Measurements from ENCODE around the gene BNIP3.

Gene BNIP3

DNA sequence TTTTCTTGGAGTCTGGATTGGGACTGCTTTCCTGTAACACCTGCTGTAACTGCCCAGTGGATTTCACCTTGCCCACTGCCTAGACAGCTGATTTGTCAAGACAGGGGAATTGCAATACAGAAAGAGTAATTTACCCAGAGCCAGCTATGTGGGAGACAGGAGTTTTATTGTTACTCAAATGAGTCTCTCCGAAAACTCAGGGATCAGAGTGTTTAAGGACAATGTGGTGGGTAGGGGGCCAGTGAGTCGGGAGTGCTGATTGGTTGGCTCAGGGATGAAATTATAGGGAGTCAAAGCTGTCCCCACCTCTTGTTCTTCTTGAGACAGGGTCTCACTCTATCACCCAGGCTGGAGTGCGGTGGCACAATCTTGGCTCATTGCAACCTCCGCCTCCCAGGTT is 25.2 kb upstream of the BNIP3 start:
- Histone ChIP-seq H3K27me3 (ENCODE audit: insufficient read depth, low read depth, severe bottlenecking) (no peaks in the 10 kb centered on the region), H3K9me3 (ENCODE audit: severe bottlenecking) (no peaks in the 10 kb centered on the region), H3K27ac (no peak overlapping the region), H3K4me3 (ENCODE audit: low read depth, low read length) (no peak overlapping the region), H3K36me3 (no peaks in the 10 kb centered on the region)
- DNase-seq: no peak
- TF ChIP-seq, protein P1, sequence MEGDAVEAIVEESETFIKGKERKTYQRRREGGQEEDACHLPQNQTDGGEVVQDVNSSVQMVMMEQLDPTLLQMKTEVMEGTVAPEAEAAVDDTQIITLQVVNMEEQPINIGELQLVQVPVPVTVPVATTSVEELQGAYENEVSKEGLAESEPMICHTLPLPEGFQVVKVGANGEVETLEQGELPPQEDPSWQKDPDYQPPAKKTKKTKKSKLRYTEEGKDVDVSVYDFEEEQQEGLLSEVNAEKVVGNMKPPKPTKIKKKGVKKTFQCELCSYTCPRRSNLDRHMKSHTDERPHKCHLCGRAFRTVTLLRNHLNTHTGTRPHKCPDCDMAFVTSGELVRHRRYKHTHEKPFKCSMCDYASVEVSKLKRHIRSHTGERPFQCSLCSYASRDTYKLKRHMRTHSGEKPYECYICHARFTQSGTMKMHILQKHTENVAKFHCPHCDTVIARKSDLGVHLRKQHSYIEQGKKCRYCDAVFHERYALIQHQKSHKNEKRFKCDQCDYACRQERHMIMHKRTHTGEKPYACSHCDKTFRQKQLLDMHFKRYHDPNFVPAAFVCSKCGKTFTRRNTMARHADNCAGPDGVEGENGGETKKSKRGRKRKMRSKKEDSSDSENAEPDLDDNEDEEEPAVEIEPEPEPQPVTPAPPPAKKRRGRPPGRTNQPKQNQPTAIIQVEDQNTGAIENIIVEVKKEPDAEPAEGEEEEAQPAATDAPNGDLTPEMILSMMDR (IDR thresholded peaks at IDR 0.05; ENCODE audit: low read depth, low read length): no peak

DNA sequence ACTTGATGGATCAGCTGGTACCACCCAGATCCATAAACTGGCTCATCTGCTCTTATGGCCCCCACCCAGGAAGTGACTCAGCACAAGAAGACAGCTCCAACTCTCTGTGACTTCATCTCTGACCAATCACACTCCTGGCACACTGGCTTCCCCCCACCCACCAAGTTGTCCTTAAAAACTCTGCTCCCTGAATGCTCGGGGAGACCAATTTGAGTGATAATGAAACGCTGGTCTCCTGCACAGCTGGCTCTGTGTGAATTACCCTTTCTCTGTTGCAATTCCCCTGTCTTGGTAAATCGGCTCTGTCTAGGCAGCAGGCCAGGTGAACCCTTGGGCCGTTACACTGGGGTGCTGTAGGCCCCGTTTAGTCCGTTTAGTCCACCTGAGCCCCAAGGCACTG is 23.4 kb upstream of the BNIP3 start:
- TF ChIP-seq, protein P1 (IDR thresholded peaks at IDR 0.05; ENCODE audit: low read depth, low read length): no peak
- no peak overlapping the region for H3K27ac ChIP-seq
- no peak overlapping the region for H3K4me3 ChIP-seq (ENCODE audit: low read depth, low read length)
- no peaks in the 10 kb centered on the region for H3K9me3 ChIP-seq (ENCODE audit: severe bottlenecking)
- DNase-seq: no peak
- H3K27me3 ChIP-seq (ENCODE audit: insufficient read depth, low read depth, severe bottlenecking): no peaks in the 10 kb centered on the region
- no peaks in the 10 kb centered on the region for H3K36me3 ChIP-seq

DNA sequence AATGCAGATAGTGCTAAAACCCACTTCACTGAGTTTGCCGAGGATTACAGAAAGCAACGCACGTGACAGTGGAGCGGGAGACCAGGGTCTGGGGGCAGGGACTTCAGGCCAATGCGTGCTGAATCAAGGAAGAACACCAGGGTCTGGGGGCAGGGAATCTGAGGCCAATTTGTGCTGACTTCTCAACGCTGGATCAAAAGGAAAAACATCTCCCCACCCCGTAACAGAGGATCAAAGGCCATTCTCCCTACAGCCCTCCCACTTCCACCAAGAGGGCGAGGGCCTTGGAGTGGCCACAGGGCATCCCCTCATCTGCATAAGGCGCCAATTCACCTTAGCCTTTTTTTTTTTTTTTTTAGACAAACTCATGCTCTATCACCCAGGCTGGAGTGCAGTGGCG is 22.3 kb upstream of the BNIP3 start:
- no peaks in the 10 kb centered on the region for H3K36me3 ChIP-seq
- TF ChIP-seq, protein P1 (IDR thresholded peaks at IDR 0.05; ENCODE audit: low read depth, low read length): no peak
- H3K27ac ChIP-seq: no peak overlapping the region
- no peak overlapping the region for H3K4me3 ChIP-seq (ENCODE audit: low read depth, low read length)
- H3K27me3 ChIP-seq (ENCODE audit: insufficient read depth, low read depth, severe bottlenecking): no peaks in the 10 kb centered on the region
- DNase-seq: no peak
- H3K9me3 ChIP-seq (ENCODE audit: severe bottlenecking): no peaks in the 10 kb centered on the region

DNA sequence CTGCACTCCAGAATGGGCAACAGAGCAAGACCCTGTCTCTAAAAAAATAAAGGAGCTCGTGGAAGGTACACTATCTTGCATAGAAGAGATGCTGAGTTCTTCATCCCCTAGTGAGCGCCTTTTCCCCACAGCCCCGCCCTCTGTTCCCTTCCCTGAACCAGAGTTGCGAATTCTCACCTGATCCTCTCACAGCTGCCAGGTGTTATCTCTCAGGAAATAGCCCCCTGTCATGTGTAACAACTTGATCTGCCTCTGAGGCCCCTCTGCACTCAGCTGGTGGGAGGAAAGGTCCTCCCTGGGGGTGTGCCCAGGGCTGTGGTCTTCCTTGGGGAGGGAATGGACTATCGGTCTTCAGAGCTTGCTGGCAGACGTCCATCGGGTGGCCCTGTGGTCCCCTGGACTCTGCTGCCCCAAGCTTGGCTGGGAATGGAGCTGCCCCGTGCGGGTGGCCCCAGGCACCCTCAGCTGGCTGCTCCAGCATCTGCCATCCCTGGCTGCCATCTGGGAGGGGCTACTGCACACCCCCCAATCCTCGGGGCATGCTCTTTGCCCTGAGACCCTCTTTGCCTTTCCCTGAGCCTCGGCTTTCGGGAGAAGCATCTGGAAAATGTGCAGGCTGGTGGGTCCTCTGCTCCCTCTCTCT is 21.7 kb upstream of the BNIP3 start:
- Histone ChIP-seq H3K9me3 (ENCODE audit: severe bottlenecking) (no peaks in the 10 kb centered on the region), H3K27ac (no peak overlapping the region), H3K4me3 (ENCODE audit: low read depth, low read length) (no peak overlapping the region), H3K27me3 (ENCODE audit: insufficient read depth, low read depth, severe bottlenecking) (no peaks in the 10 kb centered on the region), H3K36me3 (no peaks in the 10 kb centered on the region)
- TF ChIP-seq, protein P1 (IDR thresholded peaks at IDR 0.05; ENCODE audit: low read depth, low read length): no peak
- DNase-seq: no peak

DNA sequence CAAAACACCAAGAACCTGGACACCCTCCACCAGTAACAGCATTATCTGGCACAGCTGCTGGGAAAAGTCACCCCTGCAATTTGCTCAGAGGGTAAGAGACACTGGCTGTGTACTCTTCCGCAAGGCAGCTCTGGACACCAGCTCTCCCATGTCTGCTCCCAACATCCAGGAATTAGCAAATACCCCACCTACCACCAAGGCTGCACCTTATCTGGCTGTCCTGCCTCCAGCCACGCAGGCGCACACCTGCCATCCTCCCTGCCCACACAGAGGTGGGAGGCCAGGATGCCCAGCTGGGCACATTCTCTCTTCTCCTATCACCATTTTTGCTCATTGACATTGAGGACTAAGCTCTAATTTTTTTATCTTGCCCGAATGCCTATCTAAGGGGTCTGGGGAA is 20.3 kb upstream of the BNIP3 start:
- no peak overlapping the region for H3K27ac ChIP-seq
- no peaks in the 10 kb centered on the region for H3K36me3 ChIP-seq
- TF ChIP-seq, protein P1 (IDR thresholded peaks at IDR 0.05; ENCODE audit: low read depth, low read length): no peak
- no peaks in the 10 kb centered on the region for H3K9me3 ChIP-seq (ENCODE audit: severe bottlenecking)
- DNase-seq: no peak
- no peak overlapping the region for H3K4me3 ChIP-seq (ENCODE audit: low read depth, low read length)
- no peaks in the 10 kb centered on the region for H3K27me3 ChIP-seq (ENCODE audit: insufficient read depth, low read depth, severe bottlenecking)
